SK-MEL-5 (cell line): ENCODE results near the gene ZNF565. TPM values are rescaled to one million over a fixed set of nuclear protein-coding genes. Genes with fewer than 3 reads are reported as not detected.

ENCODE experiments used
- DNase-seq: peaks from one replicate; pipeline ENCODE4 v3.0.0-alpha.2; 2016; ENCODE audit warnings: low read depth, low spot score
- in situ Hi-C: cut with HindIII; loops from 2 replicates; pipeline ENCODE4 v1.10.0; 2016; ENCODE audit warnings: low sequenced_read_pairs, high pct_unique_total_duplicates, low pct_unique_long_range_greater_than_20kb
- total RNA-seq: library from RNA; depleted of rRNA; stranded (reverse); fragments of >200 nt; shearing (Covaris generic); gene quantifications from 2 replicates; pipeline ENCODE4 v1.2.3, GENCODE V29; 2014

Gene ZNF565
- total RNA-seq, 1 experiment from 2014 or later, result 2.6 TPM

- in situ Hi-C loops, result no loop called here
- DNase-seq, result no peak
Measured at GRCh38 chr19:36163813-36164212, 50.7 kb downstream of the ZNF565 start.

- in situ Hi-C loops, result no loop called here
- no peak for DNase-seq
Measured at GRCh38 chr19:36160821-36161596, 53.5 kb downstream of the ZNF565 start.

- DNase-seq, result no peak
- in situ Hi-C loops, result no loop called here
Measured at GRCh38 chr19:36153126-36153525, 61.3 kb downstream of the ZNF565 start.

GRCh38 chr19:36152352-36153091, 61.9 kb downstream of the ZNF565 start, which contains the start of gene COX7A1:
Gene COX7A1 (minus strand): TSS chr19:36152447. CDS start chr19:36152407, 40 bp downstream.
- in situ Hi-C loops, result no loop called here
- DNase-seq, result no peak

- in situ Hi-C loops, result no loop called here
- DNase-seq, result no peak
Measured at GRCh38 chr19:36152019-36152351, 62.5 kb downstream of the ZNF565 start.

GRCh38 chr19:36151144-36152018, 63.1 kb downstream of the ZNF565 start:
- in situ Hi-C loops, result no loop called here
- DNase-seq, result no peak

- DNase-seq, result no peak
- in situ Hi-C loops, result no loop called here
Measured at GRCh38 chr19:36150586-36150985, 63.9 kb downstream of the ZNF565 start.

- no peak for DNase-seq
- in situ Hi-C loops, result no loop called here
Measured at GRCh38 chr19:36149673-36150406, 64.6 kb downstream of the ZNF565 start.

- DNase-seq, result no peak
- in situ Hi-C loops, result no loop called here
Measured at GRCh38 chr19:36144624-36145023, 69.8 kb downstream of the ZNF565 start.

- in situ Hi-C loops, result no loop called here
Measured at GRCh38 chr19:36142496-36142895, 72.0 kb downstream of the ZNF565 start.

GRCh38 chr19:36142046-36142445, 72.4 kb downstream of the ZNF565 start:
- no peak for DNase-seq
- in situ Hi-C loops, result no loop called here

More at GRCh38 chr19:36142496-36142895, 72.0 kb downstream of the ZNF565 start:
- DNase-seq, result no peak

GRCh38 chr19:36141039-36141927, 73.2 kb downstream of the ZNF565 start:
- DNase-seq, result peak; percentile 87
- in situ Hi-C loops, result no loop called here

- peak; percentile 47 for DNase-seq
- in situ Hi-C loops, result no loop called here
Measured at GRCh38 chr19:36140304-36141038, 74.0 kb downstream of the ZNF565 start.

- peak; percentile 93 for DNase-seq
- in situ Hi-C loops, result no loop called here
Measured at GRCh38 chr19:36139473-36140303, 74.8 kb downstream of the ZNF565 start, which contains the start of gene CAPNS1. Gene CAPNS1 (plus strand): TSS chr19:36140066. CDS start chr19:36141012, 946 bp downstream.

GRCh38 chr19:36139120-36139472, 75.4 kb downstream of the ZNF565 start:
- DNase-seq, result no peak
- in situ Hi-C loops, result no loop called here
